Retinal pigment epithelial cell (primary cell): ENCODE measurements around the gene MDH1.

ENCODE experiments used
- DNase-seq: peaks from one replicate; pipeline ENCODE4 v3.0.0-alpha.2; 2010; ENCODE audit warnings: low read depth
- H3K4me3 ChIP-seq: 2 replicates; pipeline ENCODE4 v1.5.1; 2011; ENCODE audit warnings: mild to moderate bottlenecking, low read length, control low read depth, moderate library complexity
- TF ChIP-seq, protein P1 (sequence below): conservative IDR thresholded peaks from 2 replicates; pipeline ENCODE4 v1.5.1; 2011; ENCODE audit warnings: low read depth, low read length, control low read depth, inconsistent platforms

MDH1 gene

DNA sequence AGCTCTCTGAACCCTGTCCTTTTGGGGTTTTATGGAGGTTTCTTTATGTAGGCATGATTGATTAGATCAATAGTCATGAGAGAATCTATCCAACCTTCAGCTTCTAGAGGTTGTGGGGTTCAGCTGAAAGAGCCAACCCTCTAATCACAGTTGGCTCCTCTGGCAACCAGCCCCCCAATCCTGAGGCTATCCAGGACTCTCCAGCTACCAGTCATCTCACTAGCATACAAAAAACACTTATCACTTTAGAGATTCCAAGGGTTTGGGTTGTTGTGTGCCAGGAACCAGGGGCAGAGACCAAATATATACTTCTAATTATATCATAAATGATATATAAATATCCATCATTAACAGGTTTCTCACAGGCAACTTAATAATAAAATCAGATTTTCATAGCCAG lies 12.2 kb upstream of the MDH1 start:
- no peak for DNase-seq
- no peak overlapping the region for H3K4me3 ChIP-seq
- TF ChIP-seq, protein P1, sequence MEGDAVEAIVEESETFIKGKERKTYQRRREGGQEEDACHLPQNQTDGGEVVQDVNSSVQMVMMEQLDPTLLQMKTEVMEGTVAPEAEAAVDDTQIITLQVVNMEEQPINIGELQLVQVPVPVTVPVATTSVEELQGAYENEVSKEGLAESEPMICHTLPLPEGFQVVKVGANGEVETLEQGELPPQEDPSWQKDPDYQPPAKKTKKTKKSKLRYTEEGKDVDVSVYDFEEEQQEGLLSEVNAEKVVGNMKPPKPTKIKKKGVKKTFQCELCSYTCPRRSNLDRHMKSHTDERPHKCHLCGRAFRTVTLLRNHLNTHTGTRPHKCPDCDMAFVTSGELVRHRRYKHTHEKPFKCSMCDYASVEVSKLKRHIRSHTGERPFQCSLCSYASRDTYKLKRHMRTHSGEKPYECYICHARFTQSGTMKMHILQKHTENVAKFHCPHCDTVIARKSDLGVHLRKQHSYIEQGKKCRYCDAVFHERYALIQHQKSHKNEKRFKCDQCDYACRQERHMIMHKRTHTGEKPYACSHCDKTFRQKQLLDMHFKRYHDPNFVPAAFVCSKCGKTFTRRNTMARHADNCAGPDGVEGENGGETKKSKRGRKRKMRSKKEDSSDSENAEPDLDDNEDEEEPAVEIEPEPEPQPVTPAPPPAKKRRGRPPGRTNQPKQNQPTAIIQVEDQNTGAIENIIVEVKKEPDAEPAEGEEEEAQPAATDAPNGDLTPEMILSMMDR = no peak

GRCh38 chr2:63578767-63579166 lies 10.0 kb upstream of the MDH1 start:
- H3K4me3 ChIP-seq = no peak overlapping the region
- TF ChIP-seq, protein P1 = no peak
- DNase-seq = no peak

DNA sequence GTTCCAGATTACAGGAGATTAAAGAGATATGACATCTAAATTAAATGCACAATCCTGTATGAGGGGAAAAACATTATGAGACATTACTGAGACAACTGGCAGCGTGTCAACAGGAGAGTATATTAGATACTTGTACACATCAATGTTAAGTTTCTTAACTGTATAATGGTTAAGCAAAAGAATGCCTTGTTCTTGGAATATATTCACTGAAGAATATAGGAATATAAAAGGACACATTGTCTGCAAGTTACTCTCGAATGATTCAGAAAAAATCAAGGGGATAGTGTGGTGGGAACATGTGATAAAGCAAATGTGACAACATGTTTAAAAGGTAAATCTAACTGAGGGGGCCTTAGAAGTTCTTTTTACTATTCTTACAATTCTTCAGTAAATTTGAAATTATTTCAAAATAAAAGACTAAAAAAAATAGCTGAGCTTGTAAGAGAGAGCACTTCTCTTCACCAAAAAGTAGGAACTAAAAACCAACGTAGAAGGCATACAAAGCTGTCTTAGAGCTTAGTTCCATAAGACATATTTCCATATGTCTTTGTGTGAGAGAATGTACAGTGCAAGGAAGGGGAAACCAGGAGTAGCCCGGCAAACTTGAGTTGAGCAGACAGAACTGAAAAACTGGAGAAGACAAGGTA lies 8.0 kb upstream of the MDH1 start:
- no peak for DNase-seq
- no peak overlapping the region for H3K4me3 ChIP-seq
- TF ChIP-seq, protein P1 = no peak

GRCh38 chr2:63581298-63581961 lies 7.3 kb upstream of the MDH1 start:
- H3K4me3 ChIP-seq = no peak overlapping the region
- TF ChIP-seq, protein P1 = no peak
- no peak for DNase-seq

DNA sequence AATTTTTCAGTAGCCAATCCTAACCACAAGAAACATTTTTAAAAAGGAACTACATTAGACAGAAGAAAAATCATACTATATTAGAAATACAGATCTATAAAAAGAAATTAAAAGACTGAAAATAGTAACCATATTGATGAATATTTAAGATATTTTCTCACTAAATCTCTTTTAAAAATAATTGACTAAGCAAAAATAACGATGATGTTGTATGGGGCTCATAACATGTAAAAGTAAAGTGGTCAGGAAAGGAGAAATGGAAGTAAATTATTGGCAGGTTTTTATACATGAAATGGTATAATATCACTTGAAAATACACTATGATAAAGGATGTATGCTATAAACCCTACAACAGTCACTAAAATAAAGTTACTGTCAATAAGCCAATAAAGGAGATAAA lies 5.9 kb upstream of the MDH1 start:
- DNase-seq = no peak
- TF ChIP-seq, protein P1 = no peak
- no peak overlapping the region for H3K4me3 ChIP-seq

- H3K4me3 ChIP-seq = peak overlapping the region; percentile 84
- TF ChIP-seq, protein P1 = no peak
- DNase-seq = no peak
These were observed 864 bp upstream of the MDH1 start for GRCh38 chr2:63587814-63588384.
